Mucosa of descending colon (tissue), 3 donors: ENCODE measurements around the gene MAST4. TPM values are rescaled to one million over a fixed set of nuclear protein-coding genes. Genes with fewer than 3 reads are reported as not detected.
A peak's percentile ranks its signal among the peaks of the same experiment; 100 is the strongest.

Experiments used
- ATAC-seq: fragments of 200-7000 bp; cut with Tn5 transposase; one replicate; pipeline ENCODE4 v1.9.1; 2020; ENCODE audit warnings: mild to moderate bottlenecking, moderate library complexity
- DNase-seq, 3 donors: peaks; one replicate each; pipeline ENCODE4 v3.0.0-alpha.2; 2020
- H3K36me3 ChIP-seq: fragments of 200-600 bp; one replicate; pipeline ENCODE4 v1.8.0; 2021; ENCODE audit warnings: low read depth, mild to moderate bottlenecking
- H3K4me1 ChIP-seq: fragments of 200-600 bp; one replicate; pipeline ENCODE4 v1.8.0; 2021; ENCODE audit warnings: low read depth, mild to moderate bottlenecking
- H3K4me3 ChIP-seq: fragments of 200-600 bp; one replicate; pipeline ENCODE4 v1.8.0; 2021; ENCODE audit warnings: mild to moderate bottlenecking
- H3K9me3 ChIP-seq: fragments of 200-600 bp; one replicate; pipeline ENCODE4 v1.8.0; 2021; ENCODE audit warnings: mild to moderate bottlenecking
- intact Hi-C, 2 donors: fragments of 100-400 bp; cut with DNase I in 1 of 2; cut with micrococcal nuclease in 1 of 2; formaldehyde crosslinking; loops; one replicate each; pipeline versions ENCODE4 v1.11.0 to v1.11.1; 2022; cut with DNase I, micrococcal nuclease
- total RNA-seq, 3 donors: library from RNA; stranded (reverse); fragmentation: NEBNext Ultra II Directional in 2 of 3; extraction: Animal tissue kit (Norgen Biotek cat#: 25700) in 2 of 3; gene quantifications; one replicate each; pipeline versions ENCODE4 v1.2.1 to v1.2.4, GENCODE V29; 2021 to 2023
- TF ChIP-seq, protein P1 (sequence below): fragments of 200-600 bp; IDR thresholded peaks from one replicate; pipeline ENCODE4 v1.8.0; 2022; ENCODE audit warnings: antibody characterized with exemption, mild to moderate bottlenecking
- donor health status: DM: no; HTN: no; CAD: no; lungs with moderate emphysema.
- donor health status: DM: no; HTN: no; CAD: no.
- donor health status: DM: no; HTN: yes; CAD: no.

The MAST4 gene
- total RNA-seq, 3 donors from 2014 or later: 16.2 to 34.0 (median 22.5) TPM

DNA sequence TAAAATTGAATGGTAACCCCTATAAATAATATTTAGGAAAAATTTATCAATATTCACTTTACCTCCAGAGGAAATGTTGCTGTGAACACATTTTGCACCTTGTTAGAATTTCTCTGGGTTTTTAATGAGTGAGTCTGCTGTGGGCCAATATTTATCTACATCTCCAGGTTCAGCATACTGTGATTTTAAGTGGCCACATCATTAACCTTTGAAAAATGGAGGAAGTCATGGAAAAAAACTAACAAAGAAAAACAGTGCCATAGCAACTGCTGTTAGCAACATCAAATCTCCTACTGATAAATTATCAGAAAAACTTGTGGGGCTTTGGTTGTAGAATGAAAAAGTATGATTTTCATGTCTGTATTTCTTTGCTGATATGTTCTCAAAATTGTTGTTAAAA lies 545.5 kb downstream of the MAST4 start:
- peaks cover 4% of the 10 kb centered on the region for H3K36me3 ChIP-seq
- H3K9me3 ChIP-seq: no peaks in the 10 kb centered on the region
- ATAC-seq: no peak
- TF ChIP-seq, protein P1, sequence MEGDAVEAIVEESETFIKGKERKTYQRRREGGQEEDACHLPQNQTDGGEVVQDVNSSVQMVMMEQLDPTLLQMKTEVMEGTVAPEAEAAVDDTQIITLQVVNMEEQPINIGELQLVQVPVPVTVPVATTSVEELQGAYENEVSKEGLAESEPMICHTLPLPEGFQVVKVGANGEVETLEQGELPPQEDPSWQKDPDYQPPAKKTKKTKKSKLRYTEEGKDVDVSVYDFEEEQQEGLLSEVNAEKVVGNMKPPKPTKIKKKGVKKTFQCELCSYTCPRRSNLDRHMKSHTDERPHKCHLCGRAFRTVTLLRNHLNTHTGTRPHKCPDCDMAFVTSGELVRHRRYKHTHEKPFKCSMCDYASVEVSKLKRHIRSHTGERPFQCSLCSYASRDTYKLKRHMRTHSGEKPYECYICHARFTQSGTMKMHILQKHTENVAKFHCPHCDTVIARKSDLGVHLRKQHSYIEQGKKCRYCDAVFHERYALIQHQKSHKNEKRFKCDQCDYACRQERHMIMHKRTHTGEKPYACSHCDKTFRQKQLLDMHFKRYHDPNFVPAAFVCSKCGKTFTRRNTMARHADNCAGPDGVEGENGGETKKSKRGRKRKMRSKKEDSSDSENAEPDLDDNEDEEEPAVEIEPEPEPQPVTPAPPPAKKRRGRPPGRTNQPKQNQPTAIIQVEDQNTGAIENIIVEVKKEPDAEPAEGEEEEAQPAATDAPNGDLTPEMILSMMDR: no peak
- DNase-seq: no peak
- intact Hi-C loops: loop anchor here in 1 of 2 donors (10.0 kb wide), 1 partner anchor 327 kb away; no protein-coding TSS in a partner anchor
- H3K4me3 ChIP-seq: no peak overlapping the region
- H3K4me1 ChIP-seq: no peaks in the 10 kb centered on the region

DNA sequence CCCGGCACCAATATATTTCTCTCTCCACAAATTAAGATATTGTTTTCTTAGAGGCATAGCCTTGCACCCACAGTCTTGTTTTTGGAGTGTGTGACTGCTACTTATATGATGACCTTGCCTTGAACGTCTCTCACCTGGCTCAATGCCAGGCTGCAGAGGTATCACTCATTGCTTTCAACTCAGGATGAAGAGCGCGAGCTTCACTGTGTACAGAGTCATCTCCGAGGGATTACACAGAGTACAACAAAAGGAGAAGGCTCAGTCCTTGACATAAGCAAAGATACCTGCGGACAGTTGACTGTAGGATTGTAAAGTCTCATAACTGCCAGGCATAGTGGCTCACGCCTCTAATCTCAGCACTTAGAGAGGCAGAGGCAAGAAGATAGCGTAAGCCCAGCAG lies 546.6 kb downstream of the MAST4 start:
- H3K4me1 ChIP-seq: no peaks in the 10 kb centered on the region
- H3K4me3 ChIP-seq: no peak overlapping the region
- no peak for DNase-seq
- TF ChIP-seq, protein P1: no peak
- no peak for ATAC-seq
- no peaks in the 10 kb centered on the region for H3K9me3 ChIP-seq
- intact Hi-C loops: loop anchor here in 1 of 2 donors (10.0 kb wide), 1 partner anchor 328 kb away; no protein-coding TSS in a partner anchor
- H3K36me3 ChIP-seq: peaks cover 4% of the 10 kb centered on the region

DNA sequence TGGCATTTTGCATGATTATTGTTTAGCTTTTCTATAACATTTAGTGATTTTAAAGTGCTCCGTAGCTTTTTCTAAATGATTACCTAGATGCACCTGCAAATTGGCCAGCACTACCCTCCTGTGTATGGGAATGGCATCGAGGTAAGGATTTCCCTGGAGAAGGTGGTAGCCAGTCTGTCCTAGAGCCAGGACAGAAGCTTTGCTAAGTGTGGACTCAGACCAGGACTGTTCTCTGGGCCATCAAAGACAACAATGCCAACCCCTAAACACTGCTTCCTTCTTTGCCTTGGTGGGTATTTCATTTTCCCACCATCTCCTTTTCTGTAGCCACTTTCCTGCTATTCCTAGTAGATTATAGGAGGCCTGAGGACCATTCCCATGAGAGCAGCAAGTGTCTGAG lies 547.4 kb downstream of the MAST4 start:
- no peak for ATAC-seq
- intact Hi-C loops: loop anchor here in 1 of 2 donors (10.0 kb wide), 1 partner anchor 329 kb away; no protein-coding TSS in a partner anchor
- TF ChIP-seq, protein P1: no peak
- Histone ChIP-seq H3K4me1 (no peaks in the 10 kb centered on the region), H3K9me3 (no peaks in the 10 kb centered on the region), H3K36me3 (peaks cover 4% of the 10 kb centered on the region), H3K4me3 (no peak overlapping the region)
- no peak for DNase-seq

DNA sequence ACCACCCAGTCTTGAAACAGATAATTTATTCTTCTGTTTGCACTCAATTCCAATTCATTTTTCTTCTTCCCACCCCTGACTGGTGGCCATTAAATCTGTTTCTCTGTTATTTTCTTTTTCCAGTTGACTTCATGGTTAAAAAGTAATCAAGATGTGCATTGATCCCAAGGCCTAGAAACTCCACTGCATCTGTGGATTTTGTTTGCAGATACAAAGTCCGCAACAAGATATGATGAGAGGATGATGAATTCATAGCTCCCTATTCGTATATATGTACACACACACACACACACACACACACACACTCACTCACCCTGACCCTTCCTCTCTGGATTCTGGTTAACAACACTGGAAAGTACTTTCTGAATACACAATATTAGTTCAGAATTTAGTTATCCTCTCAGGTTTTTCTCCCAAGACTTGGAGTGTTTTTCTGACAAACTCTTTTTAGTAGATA lies 548.0 kb downstream of the MAST4 start:
- TF ChIP-seq, protein P1: no peak
- Histone ChIP-seq H3K4me3 (no peak overlapping the region), H3K4me1 (no peaks in the 10 kb centered on the region), H3K36me3 (peaks cover 4% of the 10 kb centered on the region), H3K9me3 (no peaks in the 10 kb centered on the region)
- intact Hi-C loops: loop anchor here in 1 of 2 donors (10.0 kb wide), 1 partner anchor 329 kb away; no protein-coding TSS in a partner anchor
- DNase-seq: peak in 1 of 3 donors; percentile 40
- peak; percentile 67 for ATAC-seq

DNA sequence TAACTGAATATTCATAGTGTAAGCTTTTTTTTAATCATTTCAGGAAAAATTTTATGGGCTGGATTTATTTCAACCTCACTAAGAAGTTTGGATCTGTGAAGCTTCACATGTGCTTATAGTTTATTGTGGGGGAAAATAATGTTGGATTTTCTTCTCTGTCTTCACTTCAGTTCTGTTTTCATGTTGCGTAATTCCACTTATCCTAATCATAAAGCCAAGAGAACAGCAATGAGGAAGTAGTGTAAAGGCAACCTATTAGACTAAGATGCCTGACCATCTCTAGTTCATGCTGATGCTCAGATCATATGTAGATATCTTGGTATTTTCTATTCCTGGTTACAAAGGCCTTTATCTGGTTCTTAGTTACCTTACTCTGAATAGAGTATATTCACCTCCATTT lies 550.4 kb downstream of the MAST4 start:
- peaks cover 4% of the 10 kb centered on the region for H3K36me3 ChIP-seq
- DNase-seq (no peak), ATAC-seq (peak; percentile 71)
- intact Hi-C loops: loop anchor here in 1 of 2 donors (10.0 kb wide), 1 partner anchor 332 kb away; no protein-coding TSS in a partner anchor
- no peak overlapping the region for H3K4me3 ChIP-seq
- TF ChIP-seq, protein P1: no peak
- no peaks in the 10 kb centered on the region for H3K9me3 ChIP-seq
- no peaks in the 10 kb centered on the region for H3K4me1 ChIP-seq
